Measurements from ENCODE around the gene CD300LB. TPM values are rescaled to one million over a fixed set of nuclear protein-coding genes. Genes with fewer than 3 reads are reported as not detected.

Gene CD300LB
- total and polyA plus RNA-seq, 12 donors = 0.14 to 1.7 (median 0.25) TPM; not detected in 5

DNA sequence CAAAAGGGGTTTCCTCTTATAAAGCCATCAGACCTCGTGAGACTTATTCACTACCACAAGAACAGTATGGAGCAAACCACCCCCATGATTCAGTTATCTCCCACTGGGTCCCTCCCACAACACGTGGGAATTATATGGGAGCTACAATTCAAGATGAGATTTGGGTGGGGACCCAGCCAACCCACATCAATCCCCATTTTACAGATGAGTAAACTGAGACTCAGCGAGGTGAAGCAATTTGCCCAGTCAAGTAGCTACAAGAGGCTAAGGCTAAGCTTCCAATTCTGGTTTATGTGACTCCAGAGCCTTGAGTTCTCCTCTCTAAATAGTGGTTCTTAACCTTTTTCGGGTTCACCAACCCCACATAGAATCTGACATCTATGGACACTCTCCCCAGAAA, 56.1 kb downstream of the CD300LB start:
- intact Hi-C loops (cut with DNase I) = no loop called here
- TF ChIP-seq, protein P1, sequence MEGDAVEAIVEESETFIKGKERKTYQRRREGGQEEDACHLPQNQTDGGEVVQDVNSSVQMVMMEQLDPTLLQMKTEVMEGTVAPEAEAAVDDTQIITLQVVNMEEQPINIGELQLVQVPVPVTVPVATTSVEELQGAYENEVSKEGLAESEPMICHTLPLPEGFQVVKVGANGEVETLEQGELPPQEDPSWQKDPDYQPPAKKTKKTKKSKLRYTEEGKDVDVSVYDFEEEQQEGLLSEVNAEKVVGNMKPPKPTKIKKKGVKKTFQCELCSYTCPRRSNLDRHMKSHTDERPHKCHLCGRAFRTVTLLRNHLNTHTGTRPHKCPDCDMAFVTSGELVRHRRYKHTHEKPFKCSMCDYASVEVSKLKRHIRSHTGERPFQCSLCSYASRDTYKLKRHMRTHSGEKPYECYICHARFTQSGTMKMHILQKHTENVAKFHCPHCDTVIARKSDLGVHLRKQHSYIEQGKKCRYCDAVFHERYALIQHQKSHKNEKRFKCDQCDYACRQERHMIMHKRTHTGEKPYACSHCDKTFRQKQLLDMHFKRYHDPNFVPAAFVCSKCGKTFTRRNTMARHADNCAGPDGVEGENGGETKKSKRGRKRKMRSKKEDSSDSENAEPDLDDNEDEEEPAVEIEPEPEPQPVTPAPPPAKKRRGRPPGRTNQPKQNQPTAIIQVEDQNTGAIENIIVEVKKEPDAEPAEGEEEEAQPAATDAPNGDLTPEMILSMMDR (IDR thresholded peaks at IDR 0.05) = no peak
- Histone ChIP-seq H3K27me3 (peaks cover 0 to 50% (median 13%) of the 10 kb centered on the region in 7 donors), H3K4me1 (peaks cover 0 to 31% (median 0%) of the 10 kb centered on the region in 9 donors), H3K27ac (no peak overlapping the region), H3K9me3 (peaks cover 0 to 11% (median 7%) of the 10 kb centered on the region in 11 donors), H3K4me3 (no peak overlapping the region), H3K36me3 (peaks cover 0 to 51% (median 0%) of the 10 kb centered on the region in 9 donors)
- no peak for ATAC-seq
- WGBS, 2 donors = 82 to 88% methylated on average over 4 of the region's 4 CpGs
- DNase-seq = no peak

GRCh38 chr17:74474043-74474792, 57.1 kb downstream of the CD300LB start:
- Histone ChIP-seq H3K27me3 (peaks cover 0 to 50% (median 14%) of the 10 kb centered on the region in 7 donors), H3K4me3 (no peak overlapping the region), H3K9me3 (peaks cover 0 to 11% (median 7%) of the 10 kb centered on the region in 11 donors), H3K27ac (no peak overlapping the region), H3K36me3 (peaks cover 0 to 42% (median 0%) of the 10 kb centered on the region in 9 donors), H3K4me1 (peaks cover 0 to 31% (median 0%) of the 10 kb centered on the region in 9 donors)
- TF ChIP-seq, protein P1 (IDR thresholded peaks at IDR 0.05) = no peak
- intact Hi-C loops (cut with DNase I) = no loop called here
- no peak for ATAC-seq
- WGBS, 2 donors = 80 to 81% methylated on average over 9 of the region's 9 CpGs
- no peak for DNase-seq

DNA sequence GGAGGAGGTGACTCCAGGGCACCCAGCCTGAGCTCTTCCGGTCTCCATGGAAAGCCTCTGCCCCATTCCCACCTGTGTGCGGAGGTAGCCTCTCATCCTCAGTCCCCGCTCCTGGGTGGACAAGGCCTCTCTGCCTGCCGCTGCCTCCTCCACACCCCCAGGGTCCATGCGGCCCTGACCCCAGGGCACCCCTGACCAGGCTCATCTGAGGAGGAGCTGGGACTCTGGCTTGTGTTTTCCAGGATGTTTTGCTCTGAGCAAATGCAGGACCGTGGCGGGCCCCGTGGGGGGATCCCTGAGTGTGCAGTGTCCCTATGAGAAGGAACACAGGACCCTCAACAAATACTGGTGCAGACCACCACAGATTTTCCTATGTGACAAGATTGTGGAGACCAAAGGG, 58.0 kb downstream of the CD300LB start:
- peaks cover 0 to 31% (median 0%) of the 10 kb centered on the region in 9 donors for H3K4me1 ChIP-seq
- DNase-seq (no peak), ATAC-seq (no peak)
- H3K27ac ChIP-seq = no peak overlapping the region
- intact Hi-C loops (cut with DNase I) = no loop called here
- WGBS, 2 donors = 82 to 83% methylated on average over 8 of the region's 8 CpGs
- no peak overlapping the region for H3K4me3 ChIP-seq
- TF ChIP-seq, protein P1 (IDR thresholded peaks at IDR 0.05) = no peak
- peaks cover 0 to 42% (median 0%) of the 10 kb centered on the region in 9 donors for H3K36me3 ChIP-seq
- H3K9me3 ChIP-seq = peaks cover 0 to 11% (median 7%) of the 10 kb centered on the region in 11 donors
- peaks cover 0 to 55% (median 20%) of the 10 kb centered on the region in 7 donors for H3K27me3 ChIP-seq

DNA sequence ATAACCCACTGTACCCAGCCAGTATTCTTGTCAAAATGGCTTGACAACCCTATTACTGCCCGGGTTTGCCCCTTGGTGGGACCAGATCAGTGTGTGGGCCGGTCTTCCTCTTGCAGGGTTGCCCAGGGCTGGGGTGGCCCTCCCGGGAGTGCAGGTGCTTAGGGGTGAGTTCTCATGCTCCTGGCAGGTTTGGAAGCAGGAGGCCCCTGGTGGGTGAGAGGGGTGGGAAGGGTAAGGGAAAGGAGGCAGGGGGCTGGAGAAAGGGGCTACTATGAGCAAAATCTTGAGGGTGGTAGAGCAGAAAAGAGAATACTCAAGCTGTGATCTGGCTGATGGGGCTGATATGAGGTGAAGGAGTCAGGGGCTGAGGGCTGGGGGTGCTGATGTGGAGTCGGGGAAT, 58.4 kb downstream of the CD300LB start:
- peaks cover 0 to 11% (median 7%) of the 10 kb centered on the region in 11 donors for H3K9me3 ChIP-seq
- H3K4me1 ChIP-seq = peaks cover 0 to 28% (median 0%) of the 10 kb centered on the region in 9 donors
- peaks cover 0 to 55% (median 24%) of the 10 kb centered on the region in 7 donors for H3K27me3 ChIP-seq
- ATAC-seq = no peak
- 82 to 83% methylated on average over 4 of the region's 4 CpGs for WGBS, 2 donors
- no peak for DNase-seq
- no peak overlapping the region for H3K27ac ChIP-seq
- H3K36me3 ChIP-seq = peaks cover 0 to 42% (median 0%) of the 10 kb centered on the region in 9 donors
- intact Hi-C loops (cut with DNase I) = no loop called here
- no peak overlapping the region for H3K4me3 ChIP-seq
- TF ChIP-seq, protein P1 (IDR thresholded peaks at IDR 0.05) = no peak
